ENCODE measurements around the gene MAGOH. TPM values are rescaled to one million over a fixed set of nuclear protein-coding genes. Genes with fewer than 3 reads are reported as not detected.
"Not testable (repeated sequence)": the region's sequence is repeated elsewhere in the genome, so short reads cannot be mapped to it uniquely, and the experiment has no call there.

Gene MAGOH
- total RNA-seq, 1 donor from 2014 or later: 27.9 TPM

- DNase-seq (ENCODE audit: low spot score): no peak
Observed at GRCh38 chr1:53220962-53221286, 17.4 kb downstream of the MAGOH start.

GRCh38 chr1:53220171-53220961 lies 18.0 kb downstream of the MAGOH start, which contains the start of gene CZIB:
Gene CZIB, minus strand, starts transcription at chr1:53220634. Its CDS starts 59 bp downstream, at chr1:53220575.
- peak; percentile 95 for DNase-seq (ENCODE audit: low spot score)

GRCh38 chr1:53219711-53220110 lies 18.6 kb downstream of the MAGOH start:
- no peak for DNase-seq (ENCODE audit: low spot score)

GRCh38 chr1:53218201-53218600 lies 20.1 kb downstream of the MAGOH start:
- no peak for DNase-seq (ENCODE audit: low spot score)

- no peak for DNase-seq (ENCODE audit: low spot score)
Observed at GRCh38 chr1:53214376-53214940, 23.9 kb downstream of the MAGOH start.

GRCh38 chr1:53210954-53211353 lies 27.4 kb downstream of the MAGOH start:
- DNase-seq (ENCODE audit: low spot score): no peak

GRCh38 chr1:53210352-53210751 lies 28.0 kb downstream of the MAGOH start:
- DNase-seq (ENCODE audit: low spot score): no peak

- DNase-seq (ENCODE audit: low spot score): no peak
Observed at GRCh38 chr1:53207726-53208125, 30.6 kb downstream of the MAGOH start.

- no peak for DNase-seq (ENCODE audit: low spot score)
Observed at GRCh38 chr1:53206735-53207379, 31.5 kb downstream of the MAGOH start.

GRCh38 chr1:53206083-53206685 lies 32.1 kb downstream of the MAGOH start:
- not testable (repeated sequence) for DNase-seq (ENCODE audit: low spot score)

GRCh38 chr1:53205496-53205895 lies 32.8 kb downstream of the MAGOH start:
- not testable (repeated sequence) for DNase-seq (ENCODE audit: low spot score)

GRCh38 chr1:53203466-53203865 lies 34.9 kb downstream of the MAGOH start:
- DNase-seq (ENCODE audit: low spot score): no peak

- DNase-seq (ENCODE audit: low spot score): no peak
Observed at GRCh38 chr1:53198241-53198651, 40.1 kb downstream of the MAGOH start.

- DNase-seq (ENCODE audit: low spot score): no peak
Observed at GRCh38 chr1:53197291-53198200, 40.8 kb downstream of the MAGOH start.

GRCh38 chr1:53196485-53197290 lies 41.6 kb downstream of the MAGOH start, which contains the start of gene CPT2:
Gene CPT2, plus strand, starts transcription at chr1:53196824. Its CDS starts 120 bp downstream, at chr1:53196944.
- DNase-seq (ENCODE audit: low spot score): peak; percentile 93

- no peak for DNase-seq (ENCODE audit: low spot score)
Observed at GRCh38 chr1:53196017-53196484, 42.3 kb downstream of the MAGOH start.

- DNase-seq (ENCODE audit: low spot score): peak; percentile 45
Observed at GRCh38 chr1:53195246-53196016, 42.9 kb downstream of the MAGOH start.

- DNase-seq (ENCODE audit: low spot score): no peak
Observed at GRCh38 chr1:53190210-53190611, 48.1 kb downstream of the MAGOH start.

- DNase-seq (ENCODE audit: low spot score): no peak
Observed at GRCh38 chr1:53189061-53189460, 49.3 kb downstream of the MAGOH start.

GRCh38 chr1:53188099-53188498 lies 50.2 kb downstream of the MAGOH start:
- no peak for DNase-seq (ENCODE audit: low spot score)

Measured in mucosa of gallbladder (tissue), 1 donor.